K562 (cell line): ENCODE data around the gene OXA1L. TPM values are rescaled to one million over a fixed set of nuclear protein-coding genes. Genes with fewer than 3 reads are reported as not detected.

Source experiments
- ATAC-seq: fragments of 200-7000 bp; cut with Tn5 transposase; 3 replicates; pipeline ENCODE4 v1.9.1; 2020; ENCODE audit warnings: moderate library complexity
- BruUV-seq: library from RNA; stranded (reverse); fragments of 400-500 nt; replicated peaks from 2 replicates; lab custom pipeline; 2021; lab: Mats Ljungman, UMichigan
- CTCF ChIA-PET: fragments of 300-600 bp; formaldehyde crosslinking; extraction: SDS; loops from one replicate; lab custom pipeline; 2021; ENCODE audit warnings: low intra/inter-chr PET ratio; lab: Yijun Ruan, JAX
- POLR2A ChIA-PET: fragments of 300-600, 350-650 bp; sonication (Branson Sonifier 250); formaldehyde crosslinking; extraction: SDS; loops from one replicate; lab custom pipeline; 2021; ENCODE audit warnings: antibody characterized with exemption, inconsistent platforms; lab: Yijun Ruan, JAX
- DNase-seq, 4 experiments: peaks; one replicate each; pipeline versions ENCODE4 v3.0.0 to v3.0.0-alpha.2; 2011 to 2018; ENCODE audit warnings: low spot score in 3 of 4, mixed read lengths in 3 of 4; ENCODE audit errors: extremely low read depth in 1 of 4
- FAIRE-seq: peaks from 2 replicates; lab custom pipeline; 2011; peaks lifted over from hg19 to GRCh38; lab: Jason Lieb, UNC
- H2AFZ ChIP-seq: 2 replicates; pipeline ENCODE4 v1.6.0; 2011; ENCODE audit warnings: low read depth, low read length, control low read depth, inconsistent platforms
- H3K27ac ChIP-seq: fragments of 200-600 bp; 3 replicates; pipeline ENCODE4 v1.8.0; 2011; ENCODE audit warnings: low read depth, mild to moderate bottlenecking, control low read depth, inconsistent platforms, low read length, moderate library complexity, mixed read lengths; ENCODE audit errors: extremely low read depth
- H3K27me3 ChIP-seq, 2 experiments: fragments of 300-600 bp in 1 of 2; 2 replicates in 1 of 2; 3 replicates in 1 of 2; pipeline versions ENCODE4 v1.6.0 to v1.8.0; 2011; ENCODE audit warnings: inconsistent platforms in 2 of 2, low read length in 2 of 2, mild to moderate bottlenecking in 1 of 2, mixed read lengths in 1 of 2, moderate library complexity in 1 of 2; ENCODE audit not compliant: control insufficient read depth in 2 of 2, insufficient read depth in 2 of 2
- H3K36me3 ChIP-seq: fragments of 300-600 bp; 3 replicates; pipeline ENCODE4 v1.8.0; 2011; ENCODE audit warnings: mild to moderate bottlenecking, low read length, inconsistent platforms; ENCODE audit not compliant: control insufficient read depth, insufficient read depth
- H3K4me1 ChIP-seq, 2 experiments: fragments of 200-600 bp in 1 of 2; replicated peaks in 1 of 2; 2 replicates in 1 of 2; 3 replicates in 1 of 2; pipeline versions ENCODE4 v1.5.1 to v1.8.0; 2011; ENCODE audit warnings: inconsistent platforms in 2 of 2, low read length in 2 of 2, mild to moderate bottlenecking in 1 of 2, mixed read lengths in 1 of 2, moderate library complexity in 1 of 2; ENCODE audit not compliant: control insufficient read depth in 2 of 2, insufficient read depth in 2 of 2
- H3K4me2 ChIP-seq: 2 replicates; pipeline ENCODE4 v1.6.1; 2011; ENCODE audit warnings: low read length, control low read depth, inconsistent platforms, mixed read lengths; ENCODE audit not compliant: insufficient read depth
- H3K4me3 ChIP-seq: fragments of 200-600 bp; sonication (generic), shearing (Covaris generic); 2 replicates; pipeline ENCODE4 v1.5.1; 2016; ENCODE audit warnings: control low read depth, inconsistent platforms
- H3K79me2 ChIP-seq: fragments of 200-600 bp; 3 replicates; pipeline ENCODE4 v1.8.0; 2011; ENCODE audit warnings: low read length, inconsistent platforms; ENCODE audit not compliant: control insufficient read depth, insufficient read depth
- H3K9ac ChIP-seq, 2 experiments: 2 replicates each; pipeline versions ENCODE4 v1.6.0 to v1.6.1; 2011; ENCODE audit warnings: low read depth in 2 of 2, low read length in 2 of 2, control low read depth in 1 of 2, inconsistent platforms in 1 of 2, mild to moderate bottlenecking in 1 of 2, mixed read lengths in 1 of 2; ENCODE audit not compliant: insufficient read depth in 1 of 2
- H3K9me1 ChIP-seq: one replicate; pipeline ENCODE4 v1.6.0; 2011; ENCODE audit warnings: inconsistent platforms, mild to moderate bottlenecking, low read length, moderate library complexity; ENCODE audit not compliant: control insufficient read depth, insufficient read depth
- H3K9me3 ChIP-seq: replicated peaks from 2 replicates; pipeline ENCODE4 v1.5.1; 2011; ENCODE audit warnings: low read depth, low read length, inconsistent platforms; ENCODE audit not compliant: control insufficient read depth, insufficient read depth
- H4K20me1 ChIP-seq: replicated peaks from 2 replicates; pipeline ENCODE4 v1.6.1; 2011; ENCODE audit warnings: low read length, inconsistent platforms, mixed read lengths; ENCODE audit not compliant: control insufficient read depth, insufficient read depth
- CEBPB ChIP-seq: fragments of 450-650 bp; IDR thresholded peaks from 2 replicates; pipeline ENCODE4 v1.6.1; 2016; ENCODE audit warnings: missing genetic modification characterization, missing compliant biosample characterization
- PRPF4 ChIP-seq: fragments of 200-400 bp; formaldehyde crosslinking; IDR thresholded peaks from one replicate; pipeline ENCODE4 v1.6.1; 2017; ENCODE audit warnings: low read length, low read depth, mild to moderate bottlenecking; ENCODE audit not compliant: insufficient read depth, poor library complexity, severe bottlenecking
- RBM39 ChIP-seq: fragments of 200-400 bp; formaldehyde crosslinking; optimal IDR thresholded peaks from 2 replicates; pipeline ENCODE3; 2018; ENCODE audit warnings: low read depth, low read length
- ZBTB33 ChIP-seq: sonication (generic); formaldehyde crosslinking; IDR thresholded peaks from 2 replicates; pipeline ENCODE4 v1.8.1; 2023; ENCODE audit warnings: mild to moderate bottlenecking, missing genetic modification reagents
- ZNF316 ChIP-seq: fragments of 450-650 bp; IDR thresholded peaks from 2 replicates; pipeline ENCODE4 v1.6.1; 2016
- ZNF347 ChIP-seq: fragments of 450-650 bp; formaldehyde crosslinking; IDR thresholded peaks from 2 replicates; pipeline ENCODE4 v1.4.0; 2020; ENCODE audit warnings: low read depth, mild to moderate bottlenecking, moderate library complexity
- WGBS: fragments of 100-300 bp; shearing (Covaris generic); methylation state at CpG from one replicate; pipeline ENCODE4 v1.1.6; 2016; ENCODE audit warnings: low coverage, mixed read lengths; ENCODE audit not compliant: insufficient coverage; ENCODE audit errors: missing lambda C conversion rate; 5-methylcytosine and 5-hydroxymethylcytosine counted together
- in situ Hi-C: fragments of 300-500 bp; cut with MboI; formaldehyde crosslinking; loops from 4 replicates; pipeline ENCODE4 v1.15.0; 2018; ENCODE audit warnings: inconsistent platforms, mixed read lengths
- intact Hi-C: fragments of 100-400 bp; cut with micrococcal nuclease; formaldehyde crosslinking; loops from 2 replicates; pipeline ENCODE4 v1.14.2; 2022
- polyA plus RNA-seq, 8 experiments: library from polyadenylated mRNA; depleted of rRNA in 4 of 8; stranded (reverse) in 5 of 8; unstranded in 3 of 8; fragments of >200 nt; fragmentation: Nextera tagmentation in 2 of 8; fragmentation: Illumina TruSeq in 1 of 8; extraction: Ambion mirVana in 2 of 8; extraction: Trizol in 1 of 8; gene quantifications; 2 replicates each; pipeline versions ENCODE4 v1.2.1 to v1.2.3, GENCODE V29; 2011 to 2014; ENCODE audit warnings: inconsistent platforms in 1 of 8, missing spikeins in 1 of 8
- total RNA-seq, 7 experiments: library from RNA; depleted of rRNA in 6 of 7; stranded (reverse); fragments of >200 nt in 6 of 7; fragmentation: Illumina TruSeq in 2 of 7; extraction: Trizol in 2 of 7; gene quantifications; 2 replicates each; pipeline versions ENCODE4 v1.2.1 to v1.2.3, GENCODE V29; 2011 to 2021; ENCODE audit warnings: low replicate concordance in 1 of 7
- TF ChIP-seq, protein P1 (sequence below): fragments of 200-800 bp; sonication (Bioruptor generic); IDR thresholded peaks from 2 replicates; pipeline ENCODE4 v1.6.1; 2017; ENCODE audit warnings: missing genetic modification characterization, missing compliant biosample characterization
- TF ChIP-seq, protein P2 (sequence below): sonication (generic); formaldehyde crosslinking; IDR thresholded peaks from 2 replicates; pipeline ENCODE4 v1.9.0; 2022; ENCODE audit warnings: mild to moderate bottlenecking, missing genetic modification reagents
- TF ChIP-seq, protein P3 (sequence below): fragments of 450-650 bp; IDR thresholded peaks from 2 replicates; pipeline ENCODE4 v1.6.1; 2017; ENCODE audit warnings: antibody characterized with exemption

OXA1L gene
- total and polyA plus RNA-seq, 9 of the 15 experiments (the other 6 are each of a cell fraction or from before 2014, with no cell fraction given) = 100 to 204 (median 145) TPM

DNA sequence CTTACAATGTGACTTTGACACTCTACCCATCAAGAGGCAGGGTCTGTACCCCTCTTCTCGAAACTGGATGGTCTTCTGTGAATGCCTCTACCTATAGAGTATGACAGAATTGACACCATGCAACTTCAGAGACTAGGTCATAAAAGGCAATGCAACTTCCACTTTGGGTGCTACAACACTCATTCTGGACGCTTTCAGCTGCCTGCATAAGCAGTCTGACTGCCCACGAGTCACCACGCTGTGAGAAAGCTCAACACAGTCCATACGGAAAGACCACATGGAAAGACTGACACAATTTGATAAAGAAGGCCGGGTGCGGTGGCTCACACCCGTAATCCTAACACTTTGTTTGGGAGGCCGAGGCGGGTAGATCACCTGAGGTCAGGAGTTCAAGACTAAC lies 33.9 kb downstream of the OXA1L start:
- Histone ChIP-seq H3K9me1 (no peaks in the 10 kb centered on the region), H3K4me1 (peaks cover 15 to 20% of the 10 kb centered on the region in 2 experiments; a peak in 4 of 5 replicates), H2AFZ (no peak overlapping the region), H3K27me3 (peaks cover 0 to 9% of the 10 kb centered on the region in 2 experiments; a peak in 2 of 5 replicates), H3K4me3 (no peak overlapping the region), H3K27ac (no peak overlapping the region), H3K9ac (no peak overlapping the region), H3K36me3 (no peaks in the 10 kb centered on the region), H3K4me2 (no peak overlapping the region), H3K9me3 (no peaks in the 10 kb centered on the region), H4K20me1 (no peaks in the 10 kb centered on the region), H3K79me2 (no peaks in the 10 kb centered on the region)
- WGBS = 34% methylated on average over 9 of the region's 10 CpGs
- ChIA-PET POLR2A (interaction anchor here (1.0 kb wide), 1 partner anchor 120 kb away, joined by 7 read pairs; no protein-coding TSS in a partner anchor), CTCF (no interaction called here)
- DNase-seq = no peak
- BruUV-seq = no TSS peak
- no peak for FAIRE-seq
- no peak for ATAC-seq
- TF ChIP-seq, protein P1, sequence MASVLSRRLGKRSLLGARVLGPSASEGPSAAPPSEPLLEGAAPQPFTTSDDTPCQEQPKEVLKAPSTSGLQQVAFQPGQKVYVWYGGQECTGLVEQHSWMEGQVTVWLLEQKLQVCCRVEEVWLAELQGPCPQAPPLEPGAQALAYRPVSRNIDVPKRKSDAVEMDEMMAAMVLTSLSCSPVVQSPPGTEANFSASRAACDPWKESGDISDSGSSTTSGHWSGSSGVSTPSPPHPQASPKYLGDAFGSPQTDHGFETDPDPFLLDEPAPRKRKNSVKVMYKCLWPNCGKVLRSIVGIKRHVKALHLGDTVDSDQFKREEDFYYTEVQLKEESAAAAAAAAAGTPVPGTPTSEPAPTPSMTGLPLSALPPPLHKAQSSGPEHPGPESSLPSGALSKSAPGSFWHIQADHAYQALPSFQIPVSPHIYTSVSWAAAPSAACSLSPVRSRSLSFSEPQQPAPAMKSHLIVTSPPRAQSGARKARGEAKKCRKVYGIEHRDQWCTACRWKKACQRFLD (CRISPR knock-in tag) = no peak
- no peak for TF ChIP-seq PRPF4
- intact Hi-C loops (no loop called here), in situ Hi-C loops (no loop called here)

DNA sequence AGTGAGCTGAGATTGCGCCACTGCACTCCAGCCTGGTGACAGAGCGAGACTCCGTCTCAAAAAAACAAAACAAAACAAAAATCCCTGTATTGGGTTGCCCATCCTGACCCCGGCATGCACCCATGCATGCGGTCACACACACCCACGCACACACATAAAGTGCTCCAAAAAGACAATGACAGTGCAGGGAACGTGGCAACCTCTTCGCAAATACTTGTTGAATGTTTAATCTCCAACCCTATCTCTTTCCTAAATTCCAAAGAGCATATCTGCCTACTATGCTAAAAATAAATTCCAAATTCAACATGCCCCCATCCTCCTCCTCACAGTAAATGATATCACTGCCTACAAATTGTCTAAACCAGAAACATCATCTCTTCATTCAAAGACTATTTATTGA lies 35.2 kb downstream of the OXA1L start:
- ATAC-seq (no peak), FAIRE-seq (no peak), DNase-seq (no peak)
- Histone ChIP-seq H3K9me1 (no peaks in the 10 kb centered on the region), H3K4me2 (no peak overlapping the region), H3K27ac (no peak overlapping the region), H3K9ac (no peak overlapping the region), H3K79me2 (no peaks in the 10 kb centered on the region), H3K9me3 (no peaks in the 10 kb centered on the region), H3K4me1 (peaks cover 7 to 11% of the 10 kb centered on the region in 2 experiments; a peak in 4 of 5 replicates), H3K36me3 (no peaks in the 10 kb centered on the region), H3K27me3 (peaks cover 0 to 9% of the 10 kb centered on the region in 2 experiments; a peak in 2 of 5 replicates), H4K20me1 (no peaks in the 10 kb centered on the region), H3K4me3 (no peak overlapping the region), H2AFZ (no peak overlapping the region)
- in situ Hi-C loops = no loop called here
- WGBS = 21% methylated on average over 8 of the region's 8 CpGs
- ChIA-PET CTCF (no interaction called here), POLR2A (interaction anchor here (1.3 kb wide), 1 partner anchor 10 kb away, joined by 5 read pairs; no protein-coding TSS in a partner anchor)
- BruUV-seq = no TSS peak
- intact Hi-C loops = no loop called here
- no peak for TF ChIP-seq RBM39
- TF ChIP-seq, protein P2, sequence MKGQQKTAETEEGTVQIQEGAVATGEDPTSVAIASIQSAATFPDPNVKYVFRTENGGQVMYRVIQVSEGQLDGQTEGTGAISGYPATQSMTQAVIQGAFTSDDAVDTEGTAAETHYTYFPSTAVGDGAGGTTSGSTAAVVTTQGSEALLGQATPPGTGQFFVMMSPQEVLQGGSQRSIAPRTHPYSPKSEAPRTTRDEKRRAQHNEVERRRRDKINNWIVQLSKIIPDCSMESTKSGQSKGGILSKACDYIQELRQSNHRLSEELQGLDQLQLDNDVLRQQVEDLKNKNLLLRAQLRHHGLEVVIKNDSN (CRISPR knock-in tag) = no peak
- no peak for TF ChIP-seq ZNF347 (CRISPR knock-in tag)
- TF ChIP-seq, protein P3, sequence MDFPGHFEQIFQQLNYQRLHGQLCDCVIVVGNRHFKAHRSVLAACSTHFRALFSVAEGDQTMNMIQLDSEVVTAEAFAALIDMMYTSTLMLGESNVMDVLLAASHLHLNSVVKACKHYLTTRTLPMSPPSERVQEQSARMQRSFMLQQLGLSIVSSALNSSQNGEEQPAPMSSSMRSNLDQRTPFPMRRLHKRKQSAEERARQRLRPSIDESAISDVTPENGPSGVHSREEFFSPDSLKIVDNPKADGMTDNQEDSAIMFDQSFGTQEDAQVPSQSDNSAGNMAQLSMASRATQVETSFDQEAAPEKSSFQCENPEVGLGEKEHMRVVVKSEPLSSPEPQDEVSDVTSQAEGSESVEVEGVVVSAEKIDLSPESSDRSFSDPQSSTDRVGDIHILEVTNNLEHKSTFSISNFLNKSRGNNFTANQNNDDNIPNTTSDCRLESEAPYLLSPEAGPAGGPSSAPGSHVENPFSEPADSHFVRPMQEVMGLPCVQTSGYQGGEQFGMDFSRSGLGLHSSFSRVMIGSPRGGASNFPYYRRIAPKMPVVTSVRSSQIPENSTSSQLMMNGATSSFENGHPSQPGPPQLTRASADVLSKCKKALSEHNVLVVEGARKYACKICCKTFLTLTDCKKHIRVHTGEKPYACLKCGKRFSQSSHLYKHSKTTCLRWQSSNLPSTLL = no peak
- 0 out of 2 replicates have a peak, but pooled peaks have one; percentile 2 for TF ChIP-seq CEBPB
- no peak for TF ChIP-seq ZBTB33 (CRISPR knock-in tag)
- peak; percentile 24; the same call in 1 of the 2 replicates for TF ChIP-seq ZNF316
